ENCODE results near the gene INSC.

Gene INSC

DNA sequence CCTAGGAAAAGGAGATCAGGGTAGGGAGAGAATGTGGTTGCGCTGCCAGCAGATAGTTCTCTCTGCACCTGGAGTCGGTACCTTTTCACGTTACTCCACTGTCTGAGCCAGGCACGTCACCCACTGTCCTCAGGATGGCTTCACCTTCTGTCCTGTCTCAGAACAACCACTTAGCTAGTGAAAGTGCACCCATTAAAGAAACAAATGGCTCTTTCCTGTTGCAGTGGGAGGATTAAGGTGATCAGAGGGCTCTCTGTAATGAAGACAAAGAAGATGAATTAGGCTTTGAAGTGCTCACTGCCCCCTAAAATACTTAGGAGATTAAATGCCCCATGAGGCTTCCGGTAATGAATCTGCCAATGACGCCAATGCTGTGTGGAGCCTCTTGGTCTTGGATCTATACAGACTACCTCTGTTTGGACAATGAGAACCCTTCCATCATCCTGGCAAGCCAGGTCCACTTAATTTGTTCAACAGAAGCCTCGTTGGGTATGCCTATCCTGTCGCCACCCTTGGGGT lies 113.7 kb downstream of the INSC start:
- Histone ChIP-seq H3K9me3 (replicated peaks; ENCODE audit: low read length) (no peaks in the 10 kb centered on the region), H3K27me3 (ENCODE audit: control insufficient read depth, insufficient read depth, low read length) (no peaks in the 10 kb centered on the region), H3K9ac (ENCODE audit: low read depth, low read length) (no peak overlapping the region), H3K36me3 (ENCODE audit: insufficient read depth, low read length) (peaks cover 21% of the 10 kb centered on the region), H3K4me1 (ENCODE audit: control insufficient read depth, insufficient read depth, low read length) (no peaks in the 10 kb centered on the region), H3K4me3 (ENCODE audit: low read length) (no peak overlapping the region), H3K4me2 (ENCODE audit: low read length) (no peak overlapping the region)

DNA sequence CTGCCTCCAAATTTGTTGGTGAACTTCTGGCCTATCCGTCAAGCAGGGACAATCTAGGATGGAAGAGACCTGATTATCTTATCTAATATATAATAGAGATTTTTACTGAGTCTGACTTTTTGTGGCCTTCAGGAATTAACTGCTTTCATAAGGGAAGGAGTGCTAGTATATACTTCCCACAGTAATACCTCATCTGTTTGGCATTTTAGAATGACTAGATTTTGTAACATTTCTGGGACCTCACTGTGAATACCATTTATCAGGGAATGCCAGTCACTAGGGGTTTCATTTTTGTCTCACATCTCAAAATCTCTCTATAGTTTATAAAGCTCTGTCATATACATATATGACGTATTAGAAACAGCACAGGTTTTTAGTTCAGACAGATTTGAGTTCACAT lies 114.3 kb downstream of the INSC start:
- H3K4me2 ChIP-seq (ENCODE audit: low read length): no peak overlapping the region
- H3K36me3 ChIP-seq (ENCODE audit: insufficient read depth, low read length): peaks cover 21% of the 10 kb centered on the region
- no peaks in the 10 kb centered on the region for H3K27me3 ChIP-seq (ENCODE audit: control insufficient read depth, insufficient read depth, low read length)
- H3K9me3 ChIP-seq (replicated peaks; ENCODE audit: low read length): no peaks in the 10 kb centered on the region
- H3K4me1 ChIP-seq (ENCODE audit: control insufficient read depth, insufficient read depth, low read length): no peaks in the 10 kb centered on the region
- H3K9ac ChIP-seq (ENCODE audit: low read depth, low read length): no peak overlapping the region
- H3K4me3 ChIP-seq (ENCODE audit: low read length): no peak overlapping the region

DNA sequence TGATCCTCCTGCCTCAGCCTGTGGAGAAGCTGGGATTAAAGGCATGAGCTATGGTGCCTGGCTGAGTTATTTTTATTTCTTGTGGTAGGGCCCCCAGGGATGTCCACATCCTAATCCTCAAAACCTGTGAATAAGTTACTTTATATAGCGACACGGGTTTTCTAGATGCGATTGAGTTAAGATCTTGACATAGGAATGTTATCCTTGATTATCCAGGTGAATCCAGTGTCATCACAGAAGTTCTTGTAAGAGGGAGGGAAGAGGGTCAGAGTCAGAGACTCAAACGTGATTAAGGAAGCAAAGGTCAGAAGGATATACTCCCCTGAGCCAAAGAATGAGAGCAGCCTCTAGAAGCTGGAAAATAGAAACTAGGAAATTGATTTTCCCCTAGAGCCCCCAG lies 117.8 kb downstream of the INSC start:
- Histone ChIP-seq H3K4me2 (ENCODE audit: low read length) (no peak overlapping the region), H3K9me3 (replicated peaks; ENCODE audit: low read length) (no peaks in the 10 kb centered on the region), H3K4me3 (ENCODE audit: low read length) (no peak overlapping the region), H3K9ac (ENCODE audit: low read depth, low read length) (no peak overlapping the region), H3K27me3 (ENCODE audit: control insufficient read depth, insufficient read depth, low read length) (no peaks in the 10 kb centered on the region), H3K36me3 (ENCODE audit: insufficient read depth, low read length) (peaks cover 15% of the 10 kb centered on the region), H3K4me1 (ENCODE audit: control insufficient read depth, insufficient read depth, low read length) (no peaks in the 10 kb centered on the region)

DNA sequence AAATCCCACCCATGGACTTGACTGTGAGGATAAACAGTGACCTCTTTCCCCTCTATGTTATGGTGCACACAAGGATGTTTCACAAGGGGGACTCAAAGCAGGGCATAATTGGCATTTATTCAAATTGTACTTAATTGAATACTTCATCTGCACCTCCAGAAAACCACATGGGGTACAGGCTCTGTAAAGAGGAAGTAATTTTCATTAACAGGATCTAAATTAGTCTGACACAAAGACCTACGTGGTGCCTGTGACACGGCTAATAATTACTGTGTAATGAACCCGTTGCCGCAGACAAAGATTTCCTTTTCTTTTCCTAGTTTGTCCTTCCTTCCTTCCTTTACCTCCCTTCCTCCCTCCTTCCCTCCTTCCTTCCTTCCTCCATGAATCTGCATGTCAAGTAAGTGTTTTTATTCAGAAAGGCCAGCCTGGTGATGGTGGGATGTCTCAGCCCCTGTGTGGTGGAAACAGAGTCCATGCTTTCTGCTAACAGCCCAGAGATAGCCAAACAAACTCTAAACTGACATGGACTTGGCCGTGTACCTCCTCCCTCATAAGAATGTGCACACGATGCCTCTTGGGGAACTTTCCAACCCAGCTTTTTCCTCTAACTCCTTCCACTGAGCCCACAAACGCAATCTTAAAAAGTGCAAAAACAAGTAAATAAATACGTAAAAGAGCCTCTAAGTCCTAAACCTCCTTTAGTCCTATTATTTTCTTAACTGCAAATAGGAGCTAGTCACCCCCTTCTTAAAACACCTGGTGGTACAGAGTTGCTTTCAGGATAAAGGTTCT lies 118.8 kb downstream of the INSC start:
- H3K36me3 ChIP-seq (ENCODE audit: insufficient read depth, low read length): peaks cover 12% of the 10 kb centered on the region
- no peak overlapping the region for H3K4me3 ChIP-seq (ENCODE audit: low read length)
- H3K4me2 ChIP-seq (ENCODE audit: low read length): no peak overlapping the region
- H3K27me3 ChIP-seq (ENCODE audit: control insufficient read depth, insufficient read depth, low read length): no peaks in the 10 kb centered on the region
- no peak overlapping the region for H3K9ac ChIP-seq (ENCODE audit: low read depth, low read length)
- no peaks in the 10 kb centered on the region for H3K4me1 ChIP-seq (ENCODE audit: control insufficient read depth, insufficient read depth, low read length)
- H3K9me3 ChIP-seq (replicated peaks; ENCODE audit: low read length): no peaks in the 10 kb centered on the region

DNA sequence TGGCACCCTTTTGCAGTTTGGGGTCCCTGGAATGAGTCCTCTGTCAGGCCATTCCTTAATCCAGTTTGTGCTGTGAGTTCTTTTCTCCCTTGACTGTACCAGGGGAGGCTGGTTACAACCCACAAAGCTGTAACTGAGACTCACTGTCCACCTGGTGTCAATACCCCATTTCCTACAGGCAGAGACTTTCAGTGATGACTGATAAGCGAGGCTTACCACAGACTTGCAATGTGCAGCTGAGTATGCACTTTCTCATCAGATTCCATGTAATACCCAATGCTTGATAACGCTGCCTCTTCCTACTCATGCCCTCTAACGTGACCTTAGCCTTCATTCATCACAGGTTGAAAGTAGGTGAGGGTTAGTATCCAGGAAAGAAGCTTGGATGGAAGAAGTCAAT lies 120.1 kb downstream of the INSC start:
- no peak overlapping the region for H3K4me2 ChIP-seq (ENCODE audit: low read length)
- no peak overlapping the region for H3K4me3 ChIP-seq (ENCODE audit: low read length)
- no peaks in the 10 kb centered on the region for H3K4me1 ChIP-seq (ENCODE audit: control insufficient read depth, insufficient read depth, low read length)
- H3K9ac ChIP-seq (ENCODE audit: low read depth, low read length): no peak overlapping the region
- peaks cover 11% of the 10 kb centered on the region for H3K36me3 ChIP-seq (ENCODE audit: insufficient read depth, low read length)
- no peaks in the 10 kb centered on the region for H3K9me3 ChIP-seq (replicated peaks; ENCODE audit: low read length)
- H3K27me3 ChIP-seq (ENCODE audit: control insufficient read depth, insufficient read depth, low read length): no peaks in the 10 kb centered on the region

DNA sequence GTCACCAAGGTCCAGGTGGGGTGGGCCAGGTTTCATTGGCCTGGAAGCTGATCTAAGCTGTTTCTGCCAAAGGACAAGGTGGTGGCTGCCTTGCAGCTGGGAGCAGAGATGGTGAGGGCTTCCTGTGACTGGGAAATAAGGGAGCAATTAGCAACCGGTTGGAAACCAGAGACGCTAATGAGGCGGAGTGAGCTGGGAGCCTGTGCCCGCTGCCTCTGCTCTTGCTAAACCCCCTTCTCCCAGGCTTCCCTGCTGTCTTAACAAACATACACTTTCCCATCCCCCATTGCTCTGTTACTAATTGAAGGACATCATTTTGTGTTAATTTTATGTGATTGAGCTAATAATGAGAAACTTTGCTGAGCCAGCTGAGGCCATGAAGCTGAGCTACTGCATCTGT lies 121.8 kb downstream of the INSC start:
- Histone ChIP-seq H3K9ac (ENCODE audit: low read depth, low read length) (no peak overlapping the region), H3K4me2 (ENCODE audit: low read length) (no peak overlapping the region), H3K4me1 (ENCODE audit: control insufficient read depth, insufficient read depth, low read length) (no peaks in the 10 kb centered on the region), H3K4me3 (ENCODE audit: low read length) (no peak overlapping the region), H3K27me3 (ENCODE audit: control insufficient read depth, insufficient read depth, low read length) (no peaks in the 10 kb centered on the region), H3K36me3 (ENCODE audit: insufficient read depth, low read length) (peaks cover 8% of the 10 kb centered on the region), H3K9me3 (replicated peaks; ENCODE audit: low read length) (no peaks in the 10 kb centered on the region)

DNA sequence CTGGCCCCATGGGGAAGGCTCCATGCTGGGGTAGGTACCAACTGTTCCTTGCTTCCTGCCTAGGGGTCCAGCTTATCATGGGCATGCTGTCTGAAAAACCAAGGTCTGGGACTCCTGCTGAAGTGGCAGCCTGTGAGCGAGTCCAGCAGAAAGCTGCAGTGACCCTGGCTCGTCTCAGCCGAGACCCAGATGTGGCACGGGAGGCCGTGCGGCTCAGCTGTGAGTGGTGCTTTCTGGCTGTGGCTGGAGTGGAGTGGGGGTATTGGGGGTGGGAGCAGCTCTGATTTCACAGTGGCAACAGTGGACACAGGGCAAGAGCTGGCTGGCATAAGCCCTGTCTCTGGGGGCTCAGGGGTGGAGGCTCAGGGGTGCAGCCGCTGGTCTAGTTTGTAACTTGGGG lies 124.1 kb downstream of the INSC start:
- Histone ChIP-seq H3K36me3 (ENCODE audit: insufficient read depth, low read length) (peaks cover 4% of the 10 kb centered on the region), H3K9ac (ENCODE audit: low read depth, low read length) (no peak overlapping the region), H3K4me3 (ENCODE audit: low read length) (no peak overlapping the region), H3K27me3 (ENCODE audit: control insufficient read depth, insufficient read depth, low read length) (no peaks in the 10 kb centered on the region), H3K9me3 (replicated peaks; ENCODE audit: low read length) (no peaks in the 10 kb centered on the region), H3K4me2 (ENCODE audit: low read length) (no peak overlapping the region), H3K4me1 (ENCODE audit: control insufficient read depth, insufficient read depth, low read length) (no peaks in the 10 kb centered on the region)

DNA sequence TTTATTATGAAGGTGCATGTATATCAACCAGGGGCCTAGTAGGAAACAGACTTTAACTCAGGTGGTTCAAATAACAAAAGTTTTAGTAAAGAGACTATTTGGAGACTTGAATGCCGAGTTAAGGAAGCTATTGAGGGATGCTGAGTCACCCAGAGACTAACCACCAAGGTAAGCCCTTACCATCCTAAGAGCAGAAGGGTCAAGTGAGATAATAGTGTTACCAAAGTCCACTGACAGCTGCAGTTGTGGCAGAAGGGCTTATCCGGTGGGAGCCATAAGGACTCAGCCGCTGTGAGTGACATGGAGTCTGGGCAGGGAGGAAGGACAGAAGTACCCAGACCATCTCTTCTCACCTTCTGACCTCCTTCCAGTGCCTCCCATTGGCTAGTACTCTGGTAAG lies 134.0 kb downstream of the INSC start:
- Histone ChIP-seq H3K4me2 (ENCODE audit: low read length) (no peak overlapping the region), H3K4me3 (ENCODE audit: low read length) (no peak overlapping the region), H3K4me1 (ENCODE audit: control insufficient read depth, insufficient read depth, low read length) (no peaks in the 10 kb centered on the region)

DNA sequence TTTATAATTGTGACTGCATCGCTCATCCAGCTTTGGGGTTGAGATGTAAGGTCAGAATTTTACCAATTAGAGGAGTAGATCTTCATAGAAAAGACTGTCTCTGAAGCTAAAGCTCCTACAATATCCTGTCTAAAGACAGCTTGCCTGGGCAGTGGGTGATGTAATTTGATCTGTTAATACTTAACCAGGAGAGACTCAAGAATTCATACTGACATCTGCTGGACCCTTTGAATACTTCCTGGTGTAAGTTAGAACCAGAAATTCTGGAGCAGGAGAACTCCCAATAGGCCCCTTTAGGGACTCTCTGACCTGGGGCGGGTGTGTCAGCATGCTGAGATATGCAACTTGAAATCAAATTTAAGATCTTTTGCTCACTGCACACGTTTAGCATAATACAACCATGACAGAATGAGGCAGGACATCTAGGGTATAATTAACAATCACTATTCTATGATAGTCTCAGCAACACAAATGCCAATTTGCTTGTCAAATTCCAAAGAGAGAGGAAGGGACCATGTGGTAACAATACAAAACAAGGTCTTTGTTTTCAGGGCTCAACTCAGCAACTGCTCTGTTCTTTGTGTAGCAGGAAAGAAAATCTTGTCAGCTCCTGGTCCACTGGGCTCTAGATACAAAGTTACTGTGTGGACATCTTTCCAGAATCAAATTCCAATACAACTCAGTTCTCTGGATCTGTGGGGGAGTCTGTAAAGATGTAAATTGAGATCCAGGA lies 143.9 kb downstream of the INSC start:
- Histone ChIP-seq H3K4me2 (ENCODE audit: low read length) (no peak overlapping the region), H3K27me3 (ENCODE audit: control insufficient read depth, insufficient read depth, low read length) (no peaks in the 10 kb centered on the region), H3K4me3 (ENCODE audit: low read length) (no peak overlapping the region), H3K9me3 (replicated peaks; ENCODE audit: low read length) (no peaks in the 10 kb centered on the region), H3K9ac (ENCODE audit: low read depth, low read length) (no peak overlapping the region), H3K36me3 (ENCODE audit: insufficient read depth, low read length) (no peaks in the 10 kb centered on the region), H3K4me1 (ENCODE audit: control insufficient read depth, insufficient read depth, low read length) (no peaks in the 10 kb centered on the region)

More for the DNA sequence above, 134.0 kb downstream of the INSC start:
- Histone ChIP-seq H3K27me3 (ENCODE audit: control insufficient read depth, insufficient read depth, low read length) (no peaks in the 10 kb centered on the region), H3K9ac (ENCODE audit: low read depth, low read length) (no peak overlapping the region), H3K9me3 (replicated peaks; ENCODE audit: low read length) (no peaks in the 10 kb centered on the region), H3K36me3 (ENCODE audit: insufficient read depth, low read length) (peaks cover 5% of the 10 kb centered on the region)

DNA sequence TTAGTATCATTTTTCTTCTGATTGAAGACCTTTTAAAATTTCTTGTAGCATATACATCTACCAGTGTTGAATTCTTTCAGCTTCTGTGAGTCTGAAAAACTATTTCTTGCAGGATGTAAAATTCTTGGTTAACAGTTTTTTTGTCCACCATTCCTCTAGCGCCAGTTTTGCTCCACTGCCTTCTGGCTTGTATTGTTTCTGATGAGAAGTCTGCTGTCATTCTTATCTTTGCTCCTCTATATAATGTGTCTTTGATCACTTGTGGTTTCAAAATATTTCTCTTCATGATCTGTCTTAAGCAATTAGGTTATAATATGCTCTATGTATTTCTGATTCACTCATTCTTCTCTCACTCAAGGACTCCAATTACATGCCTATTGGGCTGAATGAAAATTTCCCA lies 152.3 kb downstream of the INSC start:
- Histone ChIP-seq H3K9ac (ENCODE audit: low read depth, low read length) (no peak overlapping the region), H3K27me3 (ENCODE audit: control insufficient read depth, insufficient read depth, low read length) (no peaks in the 10 kb centered on the region), H3K4me1 (ENCODE audit: control insufficient read depth, insufficient read depth, low read length) (no peaks in the 10 kb centered on the region), H3K4me3 (ENCODE audit: low read length) (no peak overlapping the region), H3K4me2 (ENCODE audit: low read length) (no peak overlapping the region), H3K9me3 (replicated peaks; ENCODE audit: low read length) (no peaks in the 10 kb centered on the region), H3K36me3 (ENCODE audit: insufficient read depth, low read length) (no peaks in the 10 kb centered on the region)

DNA sequence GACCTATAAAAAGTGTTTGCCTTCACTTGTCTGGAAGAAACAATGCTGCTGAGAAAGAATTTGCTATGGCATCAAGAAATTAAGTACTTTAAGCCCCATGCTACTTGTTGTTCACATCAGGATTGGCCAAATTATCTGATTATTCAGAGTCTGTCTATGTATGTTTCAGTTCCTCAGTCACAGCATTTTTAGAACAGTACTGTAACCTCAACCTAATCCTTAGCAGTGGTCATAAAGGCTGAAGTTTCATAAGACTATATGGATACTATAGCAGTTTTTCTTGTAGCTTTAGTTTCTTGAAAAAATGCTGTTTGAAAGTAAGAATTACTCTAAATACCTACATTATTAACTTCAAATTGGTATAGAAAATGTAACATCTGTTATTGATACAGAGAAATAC lies 153.9 kb downstream of the INSC start:
- no peaks in the 10 kb centered on the region for H3K36me3 ChIP-seq (ENCODE audit: insufficient read depth, low read length)
- no peak overlapping the region for H3K9ac ChIP-seq (ENCODE audit: low read depth, low read length)
- H3K4me1 ChIP-seq (ENCODE audit: control insufficient read depth, insufficient read depth, low read length): no peaks in the 10 kb centered on the region
- H3K9me3 ChIP-seq (replicated peaks; ENCODE audit: low read length): no peaks in the 10 kb centered on the region
- no peaks in the 10 kb centered on the region for H3K27me3 ChIP-seq (ENCODE audit: control insufficient read depth, insufficient read depth, low read length)
- H3K4me3 ChIP-seq (ENCODE audit: low read length): no peak overlapping the region
- H3K4me2 ChIP-seq (ENCODE audit: low read length): no peak overlapping the region
